Caco-2 (cell line): ENCODE results near the gene OR52N4. TPM values are rescaled to one million over a fixed set of nuclear protein-coding genes. Genes with fewer than 3 reads are reported as not detected.

Experiments
- BruUV-seq: library from RNA; stranded (reverse); fragments of 400-500 nt; replicated peaks from 2 replicates; lab custom pipeline; 2021; lab: Mats Ljungman, UMichigan
- CTCF ChIA-PET: fragments of 300-600 bp; sonication (Branson Sonifier 250); formaldehyde crosslinking; loops from one replicate; lab custom pipeline; 2022; ENCODE audit warnings: antibody characterized with exemption; lab: Charles Lee
- POLR2A ChIA-PET: fragments of 300-600 bp; sonication (Branson Sonifier 250); formaldehyde crosslinking; loops from one replicate; lab custom pipeline; 2022; ENCODE audit warnings: antibody characterized with exemption; lab: Charles Lee
- DNase-seq, 2 experiments: peaks; one replicate each; pipeline versions ENCODE4 v3.0.0 to v3.0.0-alpha.2; 2020 to 2022
- H3K27me3 ChIP-seq: replicated peaks from 2 replicates; pipeline ENCODE4 v1.6.0; 2011; ENCODE audit warnings: low read length; ENCODE audit not compliant: control insufficient read depth, insufficient read depth
- H3K36me3 ChIP-seq: 2 replicates; pipeline ENCODE4 v1.5.1; 2011; ENCODE audit warnings: low read length; ENCODE audit not compliant: control insufficient read depth, insufficient read depth
- H3K4me1 ChIP-seq: fragments of 250-450 bp; sonication (Bioruptor Pico); 2 replicates; pipeline ENCODE4 v1.5.1; 2020; ENCODE audit warnings: mild to moderate bottlenecking
- H3K4me3 ChIP-seq: 2 replicates; pipeline ENCODE4 v1.5.1; 2011; ENCODE audit warnings: low read depth, mild to moderate bottlenecking, control low read depth, low read length
- H3K9me3 ChIP-seq: fragments of 250-450 bp; sonication (Bioruptor Pico); 2 replicates; pipeline ENCODE4 v1.5.1; 2020; ENCODE audit warnings: mild to moderate bottlenecking, moderate library complexity
- H3K27ac Mint-ChIP-seq: one replicate; pipeline ENCODE4 v1.8.0; 2022; ENCODE audit warnings: mixed read lengths; ENCODE audit not compliant: unreplicated experiment
- H3K27me3 Mint-ChIP-seq: one replicate; pipeline ENCODE4 v1.8.0; 2022; ENCODE audit warnings: mixed read lengths; ENCODE audit not compliant: insufficient read depth, unreplicated experiment
- H3K36me3 Mint-ChIP-seq: one replicate; pipeline ENCODE4 v1.8.0; 2022; ENCODE audit warnings: mild to moderate bottlenecking, mixed read lengths; ENCODE audit not compliant: insufficient read depth, unreplicated experiment
- H3K4me1 Mint-ChIP-seq: one replicate; pipeline ENCODE4 v1.8.0; 2022; ENCODE audit warnings: low read depth, mixed read lengths; ENCODE audit not compliant: unreplicated experiment
- H3K4me3 Mint-ChIP-seq: one replicate; pipeline ENCODE4 v1.8.0; 2022; ENCODE audit warnings: mild to moderate bottlenecking, moderate library complexity, mixed read lengths; ENCODE audit not compliant: unreplicated experiment
- H3K9me3 Mint-ChIP-seq: one replicate; pipeline ENCODE4 v1.8.0; 2022; ENCODE audit warnings: mixed read lengths; ENCODE audit not compliant: unreplicated experiment
- intact Hi-C: fragments of 100-400 bp; cut with micrococcal nuclease; formaldehyde crosslinking; loops from one replicate; pipeline ENCODE4 v1.10.0; 2022; ENCODE audit not compliant: unreplicated experiment
- total RNA-seq: library from RNA; stranded (reverse); gene quantifications from 2 replicates; pipeline ENCODE4 v1.2.3, GENCODE V29; 2022
- TF ChIP-seq, protein P1 (sequence below), 2 experiments: fragments of 200-600 bp in 1 of 2; IDR thresholded peaks; 1 replicate in 1 of 2; 2 replicates in 1 of 2; pipeline versions ENCODE4 v1.5.1 to v1.8.0; 2011 to 2022; ENCODE audit warnings: antibody characterized with exemption in 1 of 2, control low read depth in 1 of 2, inconsistent platforms in 1 of 2, low read depth in 1 of 2, low read length in 1 of 2, mild to moderate bottlenecking in 1 of 2, moderate library complexity in 1 of 2; ENCODE audit not compliant: insufficient read depth in 1 of 2, severe bottlenecking in 1 of 2, unreplicated experiment in 1 of 2

The OR52N4 gene
- total RNA-seq, 1 experiment from 2014 or later, result not detected

DNA sequence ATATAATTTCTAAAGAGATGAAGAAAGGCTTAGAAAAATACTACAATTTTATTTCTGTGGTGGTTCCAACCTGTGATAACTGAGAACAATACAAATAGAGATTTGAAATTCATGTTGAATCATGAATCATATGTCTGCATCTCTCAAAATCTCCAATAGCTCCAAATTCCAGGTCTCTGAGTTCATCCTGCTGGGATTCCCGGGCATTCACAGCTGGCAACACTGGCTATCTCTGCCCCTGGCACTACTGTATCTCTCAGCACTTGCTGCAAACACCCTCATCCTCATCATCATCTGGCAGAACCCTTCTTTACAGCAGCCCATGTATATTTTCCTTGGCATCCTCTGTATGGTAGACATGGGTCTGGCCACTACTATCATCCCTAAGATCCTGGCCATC is 17.6 kb upstream of the OR52N4 start, which contains the start of gene OR56B1:
TSS of gene OR56B1 (plus strand) at position 53 of the 400 bp plus-strand sequence. CDS start at position 122, 69 bp downstream.
- ChIA-PET POLR2A (no interaction called here), CTCF (no interaction called here)
- BruUV-seq, result no TSS peak
- intact Hi-C loops, result no loop called here
- DNase-seq, result no peak
- H3K27me3 ChIP-seq, result no peaks in the 10 kb centered on the region
- H3K27ac Mint-ChIP-seq, result no peak within 1 kb of the TSS
- no peak within 1 kb of the TSS for H3K4me3 ChIP-seq
- H3K4me1 Mint-ChIP-seq, result no peaks in the 10 kb centered on the region
- H3K4me1 ChIP-seq, result no peaks in the 10 kb centered on the region
- no peaks in the 10 kb centered on the region for H3K36me3 ChIP-seq
- TF ChIP-seq, protein P1, sequence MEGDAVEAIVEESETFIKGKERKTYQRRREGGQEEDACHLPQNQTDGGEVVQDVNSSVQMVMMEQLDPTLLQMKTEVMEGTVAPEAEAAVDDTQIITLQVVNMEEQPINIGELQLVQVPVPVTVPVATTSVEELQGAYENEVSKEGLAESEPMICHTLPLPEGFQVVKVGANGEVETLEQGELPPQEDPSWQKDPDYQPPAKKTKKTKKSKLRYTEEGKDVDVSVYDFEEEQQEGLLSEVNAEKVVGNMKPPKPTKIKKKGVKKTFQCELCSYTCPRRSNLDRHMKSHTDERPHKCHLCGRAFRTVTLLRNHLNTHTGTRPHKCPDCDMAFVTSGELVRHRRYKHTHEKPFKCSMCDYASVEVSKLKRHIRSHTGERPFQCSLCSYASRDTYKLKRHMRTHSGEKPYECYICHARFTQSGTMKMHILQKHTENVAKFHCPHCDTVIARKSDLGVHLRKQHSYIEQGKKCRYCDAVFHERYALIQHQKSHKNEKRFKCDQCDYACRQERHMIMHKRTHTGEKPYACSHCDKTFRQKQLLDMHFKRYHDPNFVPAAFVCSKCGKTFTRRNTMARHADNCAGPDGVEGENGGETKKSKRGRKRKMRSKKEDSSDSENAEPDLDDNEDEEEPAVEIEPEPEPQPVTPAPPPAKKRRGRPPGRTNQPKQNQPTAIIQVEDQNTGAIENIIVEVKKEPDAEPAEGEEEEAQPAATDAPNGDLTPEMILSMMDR (IDR thresholded peaks at IDR 0.05; ENCODE audit: insufficient read depth in 1 of 2, low read depth in 1 of 2, low read length in 1 of 2, severe bottlenecking in 1 of 2, unreplicated experiment in 1 of 2), result no peak
- no peak within 1 kb of the TSS for H3K4me3 Mint-ChIP-seq
- H3K9me3 ChIP-seq, result no peaks in the 10 kb centered on the region
- H3K36me3 Mint-ChIP-seq, result no peaks in the 10 kb centered on the region
- no peaks in the 10 kb centered on the region for H3K9me3 Mint-ChIP-seq
- peaks cover 4% of the 10 kb centered on the region for H3K27me3 Mint-ChIP-seq

DNA sequence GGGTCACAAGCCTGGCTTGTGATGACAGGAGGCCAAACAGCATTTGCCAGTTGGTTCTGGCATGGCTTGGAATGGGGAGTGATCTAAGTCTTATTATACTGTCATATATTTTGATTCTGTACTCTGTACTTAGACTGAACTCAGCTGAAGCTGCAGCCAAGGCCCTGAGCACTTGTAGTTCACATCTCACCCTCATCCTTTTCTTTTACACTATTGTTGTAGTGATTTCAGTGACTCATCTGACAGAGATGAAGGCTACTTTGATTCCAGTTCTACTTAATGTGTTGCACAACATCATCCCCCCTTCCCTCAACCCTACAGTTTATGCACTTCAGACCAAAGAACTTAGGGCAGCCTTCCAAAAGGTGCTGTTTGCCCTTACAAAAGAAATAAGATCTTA is 17.0 kb upstream of the OR52N4 start:
- Mint-ChIP-seq H3K27me3 (peaks cover 6% of the 10 kb centered on the region), H3K4me1 (no peaks in the 10 kb centered on the region), H3K4me3 (no peak overlapping the region), H3K9me3 (no peaks in the 10 kb centered on the region), H3K27ac (no peak overlapping the region), H3K36me3 (no peaks in the 10 kb centered on the region)
- H3K4me3 ChIP-seq, result no peak overlapping the region
- TF ChIP-seq, protein P1 (IDR thresholded peaks at IDR 0.05; ENCODE audit: insufficient read depth in 1 of 2, low read depth in 1 of 2, low read length in 1 of 2, severe bottlenecking in 1 of 2, unreplicated experiment in 1 of 2), result no peak
- no peak for DNase-seq
- H3K27me3 ChIP-seq, result no peaks in the 10 kb centered on the region
- H3K9me3 ChIP-seq, result peaks cover 4% of the 10 kb centered on the region; the same call in 1 of the 2 replicates
- intact Hi-C loops, result no loop called here
- no peaks in the 10 kb centered on the region for H3K4me1 ChIP-seq
- POLR2A ChIA-PET, result no interaction called here
- H3K36me3 ChIP-seq, result no peaks in the 10 kb centered on the region
- no TSS peak for BruUV-seq
- CTCF ChIA-PET, result no interaction called here

DNA sequence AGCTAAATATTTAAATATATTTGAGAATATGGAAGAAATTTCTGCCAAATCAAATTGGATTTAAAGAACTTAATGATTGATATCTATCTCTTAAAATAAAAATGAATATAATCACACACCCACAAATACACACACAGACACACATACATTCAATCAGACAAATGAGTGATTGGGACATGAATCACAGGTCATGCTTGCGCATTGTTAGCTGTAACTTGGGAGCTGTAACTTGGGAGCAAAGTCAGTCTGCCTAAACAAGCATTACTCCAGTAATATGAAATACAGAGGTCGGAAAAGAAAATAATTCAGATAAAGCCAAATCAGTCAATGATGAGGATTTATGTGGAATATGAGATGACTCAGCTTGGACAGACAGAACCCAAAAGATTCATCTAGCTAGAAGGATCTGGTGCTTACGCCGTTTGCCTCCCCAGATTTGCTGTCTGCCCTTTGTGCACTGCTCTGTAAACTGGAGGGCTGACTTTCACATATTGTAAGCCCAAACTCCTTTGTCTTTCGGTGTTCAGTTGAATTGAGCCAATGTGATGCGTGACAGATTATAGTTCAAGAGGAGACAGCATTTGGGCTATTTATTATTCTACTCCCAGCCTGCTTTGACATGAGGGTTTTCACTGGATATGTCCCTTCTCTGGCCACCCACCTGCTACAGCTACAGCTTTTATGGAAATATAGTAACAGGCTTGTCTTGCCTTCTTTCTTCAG is 16.2 kb upstream of the OR52N4 start:
- intact Hi-C loops, result no loop called here
- no peak overlapping the region for H3K4me3 ChIP-seq
- Mint-ChIP-seq H3K27me3 (peaks cover 9% of the 10 kb centered on the region), H3K9me3 (no peaks in the 10 kb centered on the region), H3K4me3 (no peak overlapping the region), H3K36me3 (no peaks in the 10 kb centered on the region), H3K27ac (no peak overlapping the region), H3K4me1 (no peaks in the 10 kb centered on the region)
- ChIA-PET POLR2A (no interaction called here), CTCF (no interaction called here)
- H3K36me3 ChIP-seq, result no peaks in the 10 kb centered on the region
- H3K4me1 ChIP-seq, result no peaks in the 10 kb centered on the region
- peaks cover 5% of the 10 kb centered on the region; the same call in 1 of the 2 replicates for H3K9me3 ChIP-seq
- no TSS peak for BruUV-seq
- no peak for DNase-seq
- H3K27me3 ChIP-seq, result no peaks in the 10 kb centered on the region
- TF ChIP-seq, protein P1 (IDR thresholded peaks at IDR 0.05; ENCODE audit: insufficient read depth in 1 of 2, low read depth in 1 of 2, low read length in 1 of 2, severe bottlenecking in 1 of 2, unreplicated experiment in 1 of 2), result no peak
